Panc1 (cell line): ENCODE results near the gene PDE3A. TPM values are rescaled to one million over a fixed set of nuclear protein-coding genes. Genes with fewer than 3 reads are reported as not detected.

Source experiments
- ATAC-seq: fragments of 200-7000 bp; cut with Tn5 transposase; 2 replicates; pipeline ENCODE4 v1.9.1; 2020; ENCODE audit warnings: mild to moderate bottlenecking, moderate library complexity
- BruUV-seq: library from RNA; stranded (reverse); fragments of 400-500 nt; replicated peaks from 2 replicates; lab custom pipeline; 2021; lab: Mats Ljungman, UMichigan
- CTCF ChIA-PET: fragments of 300-600 bp; sonication (Branson Sonifier 250); formaldehyde crosslinking; loops from one replicate; lab custom pipeline; 2022; ENCODE audit warnings: antibody characterized with exemption; lab: Charles Lee
- POLR2A ChIA-PET: fragments of 300-600 bp; sonication (Branson Sonifier 250); formaldehyde crosslinking; loops from one replicate; lab custom pipeline; 2022; ENCODE audit warnings: antibody characterized with exemption; lab: Charles Lee
- DNase-seq: peaks from one replicate; pipeline ENCODE4 v3.0.0-alpha.2; 2010; ENCODE audit warnings: low read depth, low spot score
- H3K27ac ChIP-seq: 2 replicates; pipeline ENCODE4 v1.5.1; 2011; ENCODE audit warnings: mild to moderate bottlenecking, low read length, inconsistent platforms
- H3K27me3 ChIP-seq: fragments of 200-500 bp; sonication (Bioruptor generic); 2 replicates; pipeline ENCODE4 v1.6.0; 2014; ENCODE audit warnings: low read length, inconsistent platforms; ENCODE audit not compliant: control insufficient read depth, insufficient read depth
- H3K36me3 ChIP-seq: fragments of 200-500 bp; sonication (Bioruptor generic); 2 replicates; pipeline ENCODE4 v1.5.1; 2014; ENCODE audit warnings: inconsistent platforms, mild to moderate bottlenecking, low read length, moderate library complexity; ENCODE audit not compliant: control insufficient read depth, insufficient read depth
- H3K4me1 ChIP-seq: 2 replicates; pipeline ENCODE4 v1.5.1; 2011; ENCODE audit warnings: inconsistent platforms, mild to moderate bottlenecking, low read length, moderate library complexity; ENCODE audit not compliant: control insufficient read depth, insufficient read depth
- H3K4me3 ChIP-seq, 2 experiments: 2 replicates each; pipeline ENCODE4 v1.5.1; 2011 to 2012; ENCODE audit warnings: low read depth in 2 of 2, low read length in 2 of 2, mild to moderate bottlenecking in 2 of 2, inconsistent platforms in 1 of 2, moderate library complexity in 1 of 2
- H3K9me3 ChIP-seq: fragments of 200-500 bp; sonication (Bioruptor generic); 2 replicates; pipeline ENCODE4 v1.5.1; 2014; ENCODE audit warnings: low read depth, mild to moderate bottlenecking, inconsistent platforms, low read length, moderate library complexity; ENCODE audit not compliant: control insufficient read depth, insufficient read depth
- CTCF ChIP-seq: fragments of 450-650 bp; IDR thresholded peaks from 2 replicates; pipeline ENCODE4 v1.5.1; 2017; ENCODE audit warnings: mild to moderate bottlenecking
- POLR2AphosphoS5 ChIP-seq: IDR thresholded peaks from 2 replicates; pipeline ENCODE4 v1.6.1; 2012; ENCODE audit warnings: mild to moderate bottlenecking, low read depth, low read length, moderate library complexity
- SIN3A ChIP-seq: IDR thresholded peaks from 2 replicates; pipeline ENCODE4 v1.6.1; 2012; ENCODE audit warnings: low read depth, mild to moderate bottlenecking, low read length, moderate library complexity, borderline replicate concordance; ENCODE audit not compliant: insufficient read depth
- TCF7L2 ChIP-seq: IDR thresholded peaks from 2 replicates; pipeline ENCODE4 v1.6.1; 2011; ENCODE audit warnings: mild to moderate bottlenecking, low read depth, low read length, inconsistent platforms
- in situ Hi-C: cut with HindIII; loops from 2 replicates; pipeline ENCODE4 v1.10.0; 2016; ENCODE audit warnings: low sequenced_read_pairs, low pct_unique_long_range_greater_than_20kb
- intact Hi-C: fragments of 100-400 bp; cut with micrococcal nuclease; formaldehyde crosslinking; loops from one replicate; pipeline ENCODE4 v1.10.0; 2022; ENCODE audit not compliant: unreplicated experiment
- total RNA-seq: library from RNA; stranded (reverse); gene quantifications from one replicate; pipeline ENCODE4 v1.2.1, GENCODE V29; 2021; ENCODE audit not compliant: unreplicated experiment
- TF ChIP-seq, protein P1 (sequence below), 2 experiments: IDR thresholded peaks; 2 replicates each; pipeline ENCODE4 v1.6.1; 2011 to 2012; ENCODE audit warnings: low read depth in 2 of 2, control low read depth in 1 of 2, low read length in 1 of 2, mild to moderate bottlenecking in 1 of 2, moderate library complexity in 1 of 2; ENCODE audit not compliant: insufficient read depth in 1 of 2

Gene PDE3A
- total RNA-seq, 1 experiment from 2014 or later, result 0.03 TPM

DNA sequence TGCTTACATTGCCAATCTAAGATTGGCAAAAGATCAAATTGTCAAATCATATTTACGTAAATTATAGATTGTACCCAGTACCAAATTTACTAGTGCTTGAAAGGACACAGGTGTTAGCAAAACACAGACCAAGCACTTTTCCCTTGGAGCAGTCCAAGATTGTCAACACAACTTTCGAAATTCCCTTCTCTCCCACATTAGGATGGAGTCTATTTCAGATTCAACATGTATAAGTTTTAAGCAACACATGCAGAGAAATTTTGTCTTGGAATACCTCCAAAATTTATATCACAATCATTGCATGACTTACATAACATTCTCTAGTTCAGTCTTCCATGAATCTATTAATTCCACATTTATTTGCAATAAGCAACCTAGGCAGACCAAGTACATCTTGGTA is 251.9 kb downstream of the PDE3A start:
- in situ Hi-C loops, result no loop called here
- no TSS peak for BruUV-seq
- no peak overlapping the region for H3K4me3 ChIP-seq
- TF ChIP-seq SIN3A, result no peak
- TF ChIP-seq POLR2AphosphoS5, result no peak
- TF ChIP-seq, protein P1, sequence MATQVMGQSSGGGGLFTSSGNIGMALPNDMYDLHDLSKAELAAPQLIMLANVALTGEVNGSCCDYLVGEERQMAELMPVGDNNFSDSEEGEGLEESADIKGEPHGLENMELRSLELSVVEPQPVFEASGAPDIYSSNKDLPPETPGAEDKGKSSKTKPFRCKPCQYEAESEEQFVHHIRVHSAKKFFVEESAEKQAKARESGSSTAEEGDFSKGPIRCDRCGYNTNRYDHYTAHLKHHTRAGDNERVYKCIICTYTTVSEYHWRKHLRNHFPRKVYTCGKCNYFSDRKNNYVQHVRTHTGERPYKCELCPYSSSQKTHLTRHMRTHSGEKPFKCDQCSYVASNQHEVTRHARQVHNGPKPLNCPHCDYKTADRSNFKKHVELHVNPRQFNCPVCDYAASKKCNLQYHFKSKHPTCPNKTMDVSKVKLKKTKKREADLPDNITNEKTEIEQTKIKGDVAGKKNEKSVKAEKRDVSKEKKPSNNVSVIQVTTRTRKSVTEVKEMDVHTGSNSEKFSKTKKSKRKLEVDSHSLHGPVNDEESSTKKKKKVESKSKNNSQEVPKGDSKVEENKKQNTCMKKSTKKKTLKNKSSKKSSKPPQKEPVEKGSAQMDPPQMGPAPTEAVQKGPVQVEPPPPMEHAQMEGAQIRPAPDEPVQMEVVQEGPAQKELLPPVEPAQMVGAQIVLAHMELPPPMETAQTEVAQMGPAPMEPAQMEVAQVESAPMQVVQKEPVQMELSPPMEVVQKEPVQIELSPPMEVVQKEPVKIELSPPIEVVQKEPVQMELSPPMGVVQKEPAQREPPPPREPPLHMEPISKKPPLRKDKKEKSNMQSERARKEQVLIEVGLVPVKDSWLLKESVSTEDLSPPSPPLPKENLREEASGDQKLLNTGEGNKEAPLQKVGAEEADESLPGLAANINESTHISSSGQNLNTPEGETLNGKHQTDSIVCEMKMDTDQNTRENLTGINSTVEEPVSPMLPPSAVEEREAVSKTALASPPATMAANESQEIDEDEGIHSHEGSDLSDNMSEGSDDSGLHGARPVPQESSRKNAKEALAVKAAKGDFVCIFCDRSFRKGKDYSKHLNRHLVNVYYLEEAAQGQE (IDR thresholded peaks at IDR 0.05; ENCODE audit: insufficient read depth in 1 of 2, low read depth in 2 of 2, low read length in 1 of 2), result no peak
- no peak for TF ChIP-seq CTCF
- TF ChIP-seq TCF7L2, result no peak
- intact Hi-C loops, result no loop called here
- POLR2A ChIA-PET, result no interaction called here
- no peaks in the 10 kb centered on the region for H3K4me1 ChIP-seq
- H3K9me3 ChIP-seq, result no peaks in the 10 kb centered on the region
- DNase-seq (no peak), ATAC-seq (no peak)
- CTCF ChIA-PET, result no interaction called here
- H3K27ac ChIP-seq, result no peak overlapping the region
- no peaks in the 10 kb centered on the region for H3K36me3 ChIP-seq
- H3K27me3 ChIP-seq, result no peaks in the 10 kb centered on the region

DNA sequence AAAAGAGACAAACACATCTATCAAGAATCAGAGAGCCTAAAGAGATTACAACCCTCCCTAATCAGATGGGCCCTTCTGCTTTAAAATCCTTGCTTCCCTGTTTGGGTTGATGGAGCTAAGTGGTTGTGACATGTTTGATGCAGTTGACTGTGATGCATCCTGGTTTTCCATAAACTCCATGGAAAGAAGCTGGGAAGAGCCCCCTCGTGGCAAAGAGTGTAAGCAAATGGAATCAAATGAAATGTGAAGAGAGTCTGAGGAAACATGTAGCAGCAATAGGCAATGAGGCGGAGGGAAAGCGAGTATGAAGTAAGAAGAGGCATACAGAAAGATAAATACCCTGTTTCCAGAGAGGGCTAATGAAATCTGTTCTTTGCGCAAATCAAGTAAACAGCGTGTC is 256.4 kb downstream of the PDE3A start:
- Histone ChIP-seq H3K9me3 (no peaks in the 10 kb centered on the region), H3K27ac (no peak overlapping the region), H3K27me3 (no peaks in the 10 kb centered on the region), H3K36me3 (no peaks in the 10 kb centered on the region), H3K4me3 (no peak overlapping the region), H3K4me1 (no peaks in the 10 kb centered on the region)
- TF ChIP-seq CTCF, result peak; percentile 35
- TF ChIP-seq TCF7L2, result no peak
- POLR2A ChIA-PET, result no interaction called here
- BruUV-seq, result no TSS peak
- ATAC-seq (no peak), DNase-seq (no peak)
- CTCF ChIA-PET, result interaction anchor here (0.6 to 0.7 kb wide), 2 partner anchors 233 to 535 kb away, joined by 3 read pairs; no protein-coding TSS in a partner anchor
- intact Hi-C loops (no loop called here), in situ Hi-C loops (no loop called here)
